Neural progenitor cell (in vitro differentiated cells): ENCODE results near the gene NR2F1.

Experiments
- CTCF ChIP-seq: fragments of 200-600 bp; sonication (generic); IDR thresholded peaks from 2 replicates; pipeline ENCODE4 v1.5.1; 2017; ENCODE audit warnings: antibody characterized with exemption, mild to moderate bottlenecking
- EZH2 ChIP-seq: fragments of 200-600 bp; sonication (generic); IDR thresholded peaks from 2 replicates; pipeline ENCODE4 v1.6.1; 2017; ENCODE audit warnings: antibody characterized with exemption, mild to moderate bottlenecking, moderate library complexity
- EZH2phosphoT487 ChIP-seq: fragments of 200-600 bp; sonication (generic); IDR thresholded peaks from 2 replicates; pipeline ENCODE4 v1.6.1; 2017; ENCODE audit warnings: antibody characterized with exemption

GRCh38 chr5:93580063-93580926 lies 2.7 kb upstream of the NR2F1 start:
- TF ChIP-seq CTCF (no peak), EZH2phosphoT487 (peak; percentile 41), EZH2 (peak; percentile 73)
